MCF 10A (cell line): Measurements from ENCODE around the gene NFIA. TPM values are rescaled to one million over a fixed set of nuclear protein-coding genes. Genes with fewer than 3 reads are reported as not detected.
A peak's percentile ranks its signal among the peaks of the same experiment; 100 is the strongest.
"Not testable (repeated sequence)": the region's sequence is repeated elsewhere in the genome, so short reads cannot be mapped to it uniquely, and the experiment has no call there.

Source experiments
- BruUV-seq: library from RNA; stranded (reverse); fragments of 400-500 nt; replicated peaks from 2 replicates; lab custom pipeline; 2021; lab: Mats Ljungman, UMichigan
- CTCF ChIA-PET: fragments of 300-600 bp; sonication (Branson Sonifier 250); formaldehyde crosslinking; extraction: SDS; loops from one replicate; lab custom pipeline; 2021; ENCODE audit warnings: antibody characterized with exemption, inconsistent platforms; lab: Yijun Ruan, JAX
- POLR2A ChIA-PET: fragments of 300-600, 350-650 bp; sonication (Branson Sonifier 250); formaldehyde crosslinking; extraction: SDS; loops from one replicate; lab custom pipeline; 2020; ENCODE audit warnings: antibody characterized with exemption, inconsistent platforms; lab: Yijun Ruan, JAX
- DNase-seq: peaks from one replicate; pipeline ENCODE4 v3.0.0-alpha.2; 2018; ENCODE audit not compliant: unreplicated experiment
- H3K27ac Mint-ChIP-seq: one replicate; pipeline ENCODE4 v1.8.0; 2022; ENCODE audit warnings: mild to moderate bottlenecking, low read depth, mixed read lengths; ENCODE audit not compliant: unreplicated experiment
- H3K27me3 Mint-ChIP-seq: one replicate; pipeline ENCODE4 v1.8.0; 2022; ENCODE audit warnings: mixed read lengths; ENCODE audit not compliant: insufficient read depth, unreplicated experiment
- H3K36me3 Mint-ChIP-seq: one replicate; pipeline ENCODE4 v1.8.0; 2022; ENCODE audit warnings: mild to moderate bottlenecking, moderate library complexity, mixed read lengths; ENCODE audit not compliant: insufficient read depth, unreplicated experiment
- H3K4me1 Mint-ChIP-seq: one replicate; pipeline ENCODE4 v1.8.0; 2022; ENCODE audit warnings: mixed read lengths; ENCODE audit not compliant: insufficient read depth, unreplicated experiment
- H3K4me3 Mint-ChIP-seq: one replicate; pipeline ENCODE4 v1.8.0; 2022; ENCODE audit warnings: mild to moderate bottlenecking, moderate library complexity, mixed read lengths; ENCODE audit not compliant: unreplicated experiment
- H3K9me3 Mint-ChIP-seq: one replicate; pipeline ENCODE4 v1.8.0; 2022; ENCODE audit warnings: mixed read lengths; ENCODE audit not compliant: unreplicated experiment
- CTCF ChIP-seq: fragments of 200-600 bp; IDR thresholded peaks from one replicate; pipeline ENCODE4 v1.8.0; 2022; ENCODE audit warnings: antibody characterized with exemption, mild to moderate bottlenecking; ENCODE audit not compliant: unreplicated experiment
- intact Hi-C: fragments of 100-400 bp; cut with micrococcal nuclease; formaldehyde crosslinking; loops from 2 replicates; pipeline ENCODE4 v1.14.1; 2022
- total RNA-seq: library from RNA; stranded (reverse); gene quantifications from 2 replicates; pipeline ENCODE4 v1.2.3, GENCODE V29; 2022

Gene NFIA
- total RNA-seq, 1 experiment from 2014 or later, result 54.8 TPM

GRCh38 chr1:61073871-61074270 is 8.5 kb upstream of the NFIA start:
- no peak for TF ChIP-seq CTCF
- intact Hi-C loops, result no loop called here
- Mint-ChIP-seq H3K4me3 (no peak overlapping the region), H3K4me1 (peaks cover 19% of the 10 kb centered on the region), H3K27me3 (no peaks in the 10 kb centered on the region), H3K36me3 (peaks cover 8% of the 10 kb centered on the region), H3K9me3 (no peaks in the 10 kb centered on the region), H3K27ac (no peak overlapping the region)
- no peak for DNase-seq
- no TSS peak for BruUV-seq
- ChIA-PET POLR2A (interaction anchor here (1.2 kb wide), 1 partner anchor 15 kb away, joined by 3 read pairs; no protein-coding TSS in a partner anchor), CTCF (interaction anchor here (0.6 to 0.7 kb wide), 2 partner anchors 95 to 731 kb away, joined by 3 read pairs; no protein-coding TSS in a partner anchor)

GRCh38 chr1:61075833-61076232 is 6.5 kb upstream of the NFIA start:
- Mint-ChIP-seq H3K27ac (peak overlapping the region; percentile 96), H3K4me1 (peaks cover 38% of the 10 kb centered on the region), H3K4me3 (peak overlapping the region; percentile 94)
- intact Hi-C loops, H3K9me3 Mint-ChIP-seq, BruUV-seq, DNase-seq, H3K36me3 Mint-ChIP-seq, H3K27me3 Mint-ChIP-seq: not testable (repeated sequence)
- ChIA-PET CTCF (interaction anchor here (0.7 to 6.2 kb wide), 2 partner anchors 26 to 795 kb away, joined by 3 to 77 read pairs; no protein-coding TSS in a partner anchor), POLR2A (interaction anchor here (1.0 to 7.5 kb wide), 4 partner anchors 20 to 262 kb away, joined by 3 to 369 read pairs (median 60); no protein-coding TSS in a partner anchor)

- Mint-ChIP-seq H3K9me3 (no peaks in the 10 kb centered on the region), H3K4me1 (peaks cover 42% of the 10 kb centered on the region), H3K36me3 (peaks cover 8% of the 10 kb centered on the region), H3K4me3 (peak overlapping the region; percentile 94), H3K27ac (peak overlapping the region; percentile 96), H3K27me3 (no peaks in the 10 kb centered on the region)
- intact Hi-C loops, result no loop called here
- ChIA-PET CTCF (interaction anchor here (0.6 to 6.2 kb wide), 7 partner anchors 10 to 261 kb away, joined by 4 to 77 read pairs (median 5); no protein-coding TSS in a partner anchor), POLR2A (interaction anchor here (0.6 to 7.5 kb wide), 35 partner anchors 9 to 1072 kb away, joined by 3 to 369 read pairs (median 6); no protein-coding TSS in a partner anchor)
- peak; percentile 93 for DNase-seq
- TF ChIP-seq CTCF, result no peak
- no TSS peak for BruUV-seq
Measured at GRCh38 chr1:61076728-61077675, 5.4 kb upstream of the NFIA start.

- ChIA-PET CTCF (interaction anchor here (0.6 to 6.2 kb wide), 17 partner anchors 9 to 919 kb away, joined by 3 to 77 read pairs (median 4); no protein-coding TSS in a partner anchor), POLR2A (interaction anchor here (0.6 to 7.5 kb wide), 40 partner anchors 8 to 1071 kb away, joined by 3 to 369 read pairs (median 5); partner anchors contain the start of gene TM2D1)
- intact Hi-C loops, result loop anchor here (1.0 to 2.0 kb wide), 2 partner anchors 260 to 375 kb away; no protein-coding TSS in a partner anchor
- peak; percentile 100 for DNase-seq
- Mint-ChIP-seq H3K36me3 (peaks cover 8% of the 10 kb centered on the region), H3K27me3 (no peaks in the 10 kb centered on the region), H3K9me3 (no peaks in the 10 kb centered on the region), H3K4me1 (peaks cover 42% of the 10 kb centered on the region), H3K27ac (peak overlapping the region; percentile 96), H3K4me3 (peak overlapping the region; percentile 94)
- no TSS peak for BruUV-seq
- TF ChIP-seq CTCF, result no peak
Measured at GRCh38 chr1:61077676-61078541, 4.5 kb upstream of the NFIA start.
